GM20000 (cell line): ENCODE results near the gene NOX1.

Experiments used
- DNase-seq: peaks from one replicate; pipeline ENCODE4 v3.0.0; 2012; ENCODE audit warnings: low spot score
- CTCF ChIP-seq: IDR thresholded peaks from 2 replicates; pipeline ENCODE4 v1.5.1; 2012; ENCODE audit warnings: mild to moderate bottlenecking, control low read depth; ENCODE audit errors: extremely low read depth, missing control alignments

The NOX1 gene

GRCh38 chrX:100874325-100874724 is at the start of gene NOX1:
Gene NOX1 (minus strand): TSS chrX:100874359. CDS start chrX:100874139, 220 bp downstream.
- TF ChIP-seq CTCF = no peak
- DNase-seq = no peak

DNA sequence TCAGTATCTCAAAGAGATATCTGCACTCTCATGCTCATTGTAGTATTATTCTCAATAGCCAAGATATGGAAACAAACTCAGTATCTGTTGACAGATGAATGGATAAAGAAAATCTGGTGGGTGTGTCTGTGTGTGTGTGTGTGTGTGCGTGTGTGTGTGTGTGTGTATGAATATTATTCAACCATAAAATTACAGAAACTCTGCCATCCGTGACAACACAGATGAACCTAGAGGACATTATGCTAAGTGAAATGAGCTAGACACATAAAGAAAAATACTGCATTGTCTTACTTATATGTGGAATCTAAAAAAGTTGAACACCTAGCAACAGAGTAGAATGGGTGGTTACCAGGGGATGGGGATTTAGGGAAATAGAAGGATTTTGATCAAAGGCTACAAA is 41.4 kb upstream of the NOX1 start:
- no peak for TF ChIP-seq CTCF
- no peak for DNase-seq

GRCh38 chrX:100913111-100913510 is 39.0 kb upstream of the NOX1 start:
- DNase-seq = no peak
- no peak for TF ChIP-seq CTCF

- TF ChIP-seq CTCF = no peak
- DNase-seq = no peak
Measured at GRCh38 chrX:100911731-100912130, 37.6 kb upstream of the NOX1 start.

GRCh38 chrX:100905620-100906019 is 31.5 kb upstream of the NOX1 start:
- DNase-seq = no peak

GRCh38 chrX:100904433-100904832 is 30.3 kb upstream of the NOX1 start:
- DNase-seq = no peak

More at GRCh38 chrX:100905620-100906019, 31.5 kb upstream of the NOX1 start:
- no peak for TF ChIP-seq CTCF

More at GRCh38 chrX:100904433-100904832, 30.3 kb upstream of the NOX1 start:
- TF ChIP-seq CTCF = no peak
